ACC112 (cell line): ENCODE results near the gene SYNGR3.
"Not testable (repeated sequence)": the region's sequence is repeated elsewhere in the genome, so short reads cannot be mapped to it uniquely, and the experiment has no call there.

ENCODE experiments used
- H2AFZ ChIP-seq: fragments of 200-600 bp; sonication (generic); one replicate; pipeline ENCODE4 v1.6.0; 2017; ENCODE audit warnings: antibody characterized with exemption, low read length; ENCODE audit not compliant: unreplicated experiment
- H3K27ac ChIP-seq: fragments of 200-600 bp; sonication (generic); 2 replicates; pipeline ENCODE4 v1.5.1; 2014; ENCODE audit warnings: low read depth, mild to moderate bottlenecking, antibody characterized with exemption, low read length, moderate library complexity
- H3K27me3 ChIP-seq: fragments of 200-600 bp; sonication (generic); 2 replicates; pipeline ENCODE4 v1.6.1; 2014; ENCODE audit warnings: mild to moderate bottlenecking, antibody characterized with exemption, low read length, moderate library complexity, mixed read lengths; ENCODE audit not compliant: insufficient read depth
- H3K36me3 ChIP-seq: fragments of 200-600 bp; sonication (generic); 2 replicates; pipeline ENCODE4 v1.6.1; 2016; ENCODE audit warnings: mild to moderate bottlenecking, antibody characterized with exemption, low read length, moderate library complexity, mixed read lengths; ENCODE audit not compliant: insufficient read depth
- H3K4me1 ChIP-seq: fragments of 200-600 bp; sonication (generic); one replicate; pipeline ENCODE4 v1.6.1; 2016; ENCODE audit warnings: low read length, mixed read lengths; ENCODE audit not compliant: insufficient read depth, unreplicated experiment, control insufficient read depth
- H3K4me3 ChIP-seq: fragments of 200-600 bp; sonication (generic); 2 replicates; pipeline ENCODE4 v1.5.1; 2014; ENCODE audit warnings: mild to moderate bottlenecking, low read depth, low read length
- H3K79me2 ChIP-seq: fragments of 200-600 bp; sonication (generic); one replicate; pipeline ENCODE4 v1.6.0; 2016; ENCODE audit warnings: low read length; ENCODE audit not compliant: control insufficient read depth, unreplicated experiment, insufficient read depth

The SYNGR3 gene

GRCh38 chr16:1960665-1961630 lies 28.8 kb upstream of the SYNGR3 start:
- H3K79me2 ChIP-seq, result peaks cover 57% of the 10 kb centered on the region
- no peaks in the 10 kb centered on the region for H3K27me3 ChIP-seq
- peak overlapping the region; percentile 86 for H3K4me3 ChIP-seq
- peak overlapping the region; percentile 26; the same call in 1 of the 2 replicates for H3K27ac ChIP-seq
- peaks cover 18% of the 10 kb centered on the region; the same call in 1 of the 2 replicates for H3K36me3 ChIP-seq
- no peak overlapping the region for H2AFZ ChIP-seq
- H3K4me1 ChIP-seq, result peaks cover 26% of the 10 kb centered on the region

DNA sequence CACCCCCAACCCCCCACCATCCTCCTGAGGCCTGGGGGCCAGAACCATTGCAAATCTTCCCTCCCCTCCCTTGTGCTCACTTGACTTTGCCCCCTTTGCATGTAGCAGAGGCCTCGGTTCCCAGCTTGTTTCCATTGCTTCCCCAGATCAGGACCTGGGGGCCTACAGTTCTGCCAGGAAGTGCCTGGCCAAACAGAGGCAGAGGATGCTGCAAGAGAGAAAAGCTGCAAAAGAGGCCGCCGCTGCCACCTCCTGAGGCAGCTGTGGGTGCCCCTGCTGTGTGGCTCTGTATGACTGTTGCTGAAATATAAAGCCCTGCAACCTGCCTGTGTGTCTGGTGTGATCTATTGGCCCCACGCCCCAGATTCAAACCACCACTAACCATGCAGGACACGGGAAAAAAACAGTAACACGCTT lies 28.1 kb upstream of the SYNGR3 start:
- peaks cover 62% of the 10 kb centered on the region for H3K79me2 ChIP-seq

DNA sequence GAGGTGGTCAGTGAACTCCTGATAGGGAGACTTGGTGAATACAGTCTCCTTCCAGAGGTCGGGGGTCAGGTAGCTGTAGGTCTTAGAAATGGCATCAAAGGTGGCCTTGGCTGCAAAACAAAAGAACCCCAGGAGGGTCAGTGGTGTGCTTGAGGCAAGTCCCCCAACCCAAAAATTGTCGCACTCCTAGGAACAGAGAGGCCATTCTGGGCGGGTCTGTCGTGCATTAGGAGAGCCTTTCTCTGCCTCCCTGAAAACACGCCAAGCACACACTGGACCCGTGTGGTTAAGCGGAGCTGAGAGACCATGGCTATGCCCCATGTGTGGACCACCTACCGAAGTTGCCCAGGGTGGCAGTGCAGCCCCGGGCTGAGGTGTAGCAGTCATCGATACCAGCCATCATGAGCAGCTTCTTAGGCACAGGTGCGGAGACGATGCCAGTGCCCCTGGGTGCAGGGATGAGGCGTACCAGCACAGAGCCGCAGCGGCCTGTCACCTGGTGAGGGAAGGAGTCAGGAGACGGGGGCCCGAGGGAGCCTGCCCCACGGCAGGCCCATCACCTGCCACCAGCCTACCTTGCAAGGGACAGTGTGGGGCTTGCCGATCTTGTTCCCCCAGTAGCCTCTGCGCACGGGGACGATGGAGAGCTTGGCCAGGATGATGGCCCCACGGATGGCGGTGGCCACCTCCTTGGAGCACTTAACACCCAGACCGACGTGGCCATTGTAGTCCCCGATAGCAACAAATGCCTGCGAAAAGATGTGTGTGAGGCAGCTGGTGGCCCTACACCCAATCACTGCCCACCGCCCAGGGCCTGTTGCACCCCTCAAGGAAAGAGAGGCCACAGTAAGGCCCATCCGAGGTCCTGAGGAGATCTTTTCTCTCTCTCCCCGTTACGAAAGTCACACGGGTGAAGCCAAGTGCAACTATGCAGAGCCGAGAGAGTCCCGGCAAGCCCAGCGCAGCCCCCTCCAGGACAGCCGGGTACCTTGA lies 27.3 kb upstream of the SYNGR3 start:
- H2AFZ ChIP-seq, H3K27me3 ChIP-seq: not testable (repeated sequence)
- H3K79me2 ChIP-seq, result peaks cover 62% of the 10 kb centered on the region
- H3K27ac ChIP-seq, result 0 out of 2 replicates have a peak overlapping the region, but pooled peaks have one; percentile 88
- peaks cover 26% of the 10 kb centered on the region for H3K4me1 ChIP-seq
- H3K36me3 ChIP-seq, result peaks cover 18% of the 10 kb centered on the region; the same call in 1 of the 2 replicates
- peak overlapping the region; percentile 85 for H3K4me3 ChIP-seq

More for the DNA sequence above, 28.1 kb upstream of the SYNGR3 start:
- Histone ChIP-seq H2AFZ (no peak overlapping the region), H3K4me1 (peaks cover 26% of the 10 kb centered on the region), H3K27me3 (no peaks in the 10 kb centered on the region), H3K4me3 (no peak overlapping the region; the same call in 1 of the 2 replicates), H3K36me3 (peaks cover 18% of the 10 kb centered on the region; the same call in 1 of the 2 replicates), H3K27ac (no peak overlapping the region)

- H3K4me1 ChIP-seq, result peaks cover 26% of the 10 kb centered on the region
- H3K36me3 ChIP-seq, result peaks cover 18% of the 10 kb centered on the region; the same call in 1 of the 2 replicates
- H2AFZ ChIP-seq, result no peak overlapping the region
- H3K79me2 ChIP-seq, result peaks cover 62% of the 10 kb centered on the region
- peak overlapping the region; percentile 88 for H3K27ac ChIP-seq
- peak overlapping the region; percentile 85 for H3K4me3 ChIP-seq
- no peaks in the 10 kb centered on the region for H3K27me3 ChIP-seq
Measured at GRCh38 chr16:1963806-1964505, 25.8 kb upstream of the SYNGR3 start.

DNA sequence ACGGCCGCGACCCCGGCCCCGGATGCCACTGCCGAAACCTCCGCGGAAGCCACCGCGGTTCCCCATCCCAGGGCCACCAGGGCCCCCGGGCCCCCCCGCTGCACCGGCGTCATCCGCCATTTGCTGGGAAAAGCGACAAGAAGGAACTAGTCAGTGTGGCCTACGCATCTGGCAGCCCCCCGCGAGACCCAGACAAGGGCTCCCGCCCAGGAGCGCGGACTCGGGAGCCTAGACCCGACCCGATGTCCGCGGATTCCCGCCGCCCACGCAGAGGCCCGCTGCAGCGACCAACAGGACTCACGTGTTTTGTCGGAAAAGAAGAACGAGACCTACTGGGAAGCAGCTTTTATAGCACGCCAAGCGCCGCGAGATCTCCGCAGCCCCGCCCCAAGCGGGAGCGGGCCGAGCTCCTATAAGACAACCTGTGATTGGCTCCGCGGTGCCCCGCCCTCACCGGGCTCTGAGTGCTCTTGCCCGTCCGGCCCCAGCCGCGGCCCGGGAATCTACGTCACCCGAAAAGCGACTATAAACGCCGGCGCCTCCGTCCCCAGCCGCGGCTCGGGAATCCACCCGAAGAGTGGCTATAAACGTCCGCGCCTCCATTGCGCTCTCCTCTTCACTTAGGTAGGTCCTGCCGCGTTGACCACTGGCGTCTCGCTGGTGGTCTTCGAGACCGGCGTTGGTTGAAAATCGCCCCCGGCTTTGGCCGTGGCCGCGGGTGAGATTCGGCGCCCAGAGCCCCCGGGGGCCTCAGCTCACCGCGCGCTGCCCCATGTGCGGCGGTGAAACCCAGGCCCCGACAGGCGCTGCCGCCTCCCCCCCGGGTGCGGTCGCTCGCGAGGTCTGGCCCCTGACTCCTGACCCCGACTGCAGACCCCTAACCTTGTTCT lies 25.0 kb upstream of the SYNGR3 start, which contains the start of gene RPS2:
TSS of gene RPS2 (minus strand) at position 321 of the 890 bp plus-strand sequence. CDS start at position 120, 201 bp downstream.
- Histone ChIP-seq H3K27me3 (no peaks in the 10 kb centered on the region), H3K4me3 (peak within 1 kb of the TSS; percentile 85), H3K4me1 (peaks cover 26% of the 10 kb centered on the region), H3K36me3 (peaks cover 18% of the 10 kb centered on the region; the same call in 1 of the 2 replicates), H3K79me2 (peaks cover 60% of the 10 kb centered on the region), H2AFZ (no peak within 1 kb of the TSS), H3K27ac (peak within 1 kb of the TSS; percentile 88)

DNA sequence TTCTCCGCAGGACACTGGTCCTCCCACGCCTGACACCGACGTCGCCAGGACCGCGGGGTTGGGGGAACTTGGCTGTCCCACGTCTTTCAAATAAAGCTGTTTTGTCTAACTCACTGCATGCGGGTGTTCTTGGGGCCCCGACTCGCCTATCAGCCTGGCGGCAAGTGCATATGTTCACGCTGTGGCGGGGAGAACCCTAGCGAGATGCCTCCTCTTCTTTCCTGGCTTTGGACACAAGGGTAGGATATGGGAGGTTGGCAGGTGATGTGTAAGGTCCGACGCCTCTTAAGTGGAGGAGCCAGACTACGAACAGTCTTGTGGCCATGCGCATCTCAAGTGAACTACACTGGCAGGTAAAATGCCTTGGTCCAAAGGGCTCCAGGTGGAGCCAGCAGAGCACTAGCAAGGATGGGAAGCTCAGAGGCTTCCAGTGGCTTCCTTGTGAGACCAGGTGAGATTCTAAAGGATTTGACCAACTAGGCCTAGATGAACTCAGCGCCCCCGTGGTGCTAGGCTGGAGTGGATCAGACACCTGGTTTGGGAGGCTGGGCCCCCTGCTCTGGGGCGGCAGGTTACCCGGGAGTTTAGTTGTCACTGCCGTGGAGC lies 24.3 kb upstream of the SYNGR3 start:
- Histone ChIP-seq H2AFZ (no peak overlapping the region), H3K27ac (peak overlapping the region; percentile 84), H3K4me3 (peak overlapping the region; percentile 85), H3K36me3 (peaks cover 18% of the 10 kb centered on the region; the same call in 1 of the 2 replicates), H3K4me1 (peaks cover 23% of the 10 kb centered on the region), H3K79me2 (peaks cover 52% of the 10 kb centered on the region), H3K27me3 (no peaks in the 10 kb centered on the region)

DNA sequence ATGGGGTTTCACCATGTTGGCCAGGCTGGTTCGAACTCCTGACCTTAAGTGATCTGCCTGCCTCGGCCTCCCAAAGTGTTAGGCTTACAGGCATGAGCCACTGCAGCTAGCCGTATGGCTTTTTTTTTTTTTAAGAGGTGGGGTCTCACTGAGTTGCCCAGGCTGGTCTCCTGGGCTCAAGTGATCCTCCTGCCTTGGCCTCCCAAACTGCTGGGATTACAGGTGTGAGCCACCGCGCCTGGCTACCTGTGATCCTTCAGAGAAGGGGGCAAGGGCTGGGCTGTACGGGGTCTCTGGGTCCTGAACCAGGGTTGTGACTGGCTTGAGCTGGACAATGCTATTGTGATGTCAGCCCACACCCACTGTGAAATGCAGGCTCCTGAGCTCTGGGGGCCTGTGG lies 23.3 kb upstream of the SYNGR3 start, which contains the start of gene RNF151:
TSS of gene RNF151 (plus strand) at position 397 of the 400 bp plus-strand sequence. CDS start 26 bp downstream, outside the sequence.
- peaks cover 49% of the 10 kb centered on the region for H3K79me2 ChIP-seq
- 0 out of 2 replicates have a peak within 1 kb of the TSS, but pooled peaks have one; percentile 84 for H3K27ac ChIP-seq
- H2AFZ ChIP-seq, result no peak within 1 kb of the TSS
- peaks cover 18% of the 10 kb centered on the region for H3K4me1 ChIP-seq
- H3K4me3 ChIP-seq, result peak within 1 kb of the TSS; percentile 85
- peaks cover 18% of the 10 kb centered on the region; the same call in 1 of the 2 replicates for H3K36me3 ChIP-seq
- H3K27me3 ChIP-seq, result no peaks in the 10 kb centered on the region

DNA sequence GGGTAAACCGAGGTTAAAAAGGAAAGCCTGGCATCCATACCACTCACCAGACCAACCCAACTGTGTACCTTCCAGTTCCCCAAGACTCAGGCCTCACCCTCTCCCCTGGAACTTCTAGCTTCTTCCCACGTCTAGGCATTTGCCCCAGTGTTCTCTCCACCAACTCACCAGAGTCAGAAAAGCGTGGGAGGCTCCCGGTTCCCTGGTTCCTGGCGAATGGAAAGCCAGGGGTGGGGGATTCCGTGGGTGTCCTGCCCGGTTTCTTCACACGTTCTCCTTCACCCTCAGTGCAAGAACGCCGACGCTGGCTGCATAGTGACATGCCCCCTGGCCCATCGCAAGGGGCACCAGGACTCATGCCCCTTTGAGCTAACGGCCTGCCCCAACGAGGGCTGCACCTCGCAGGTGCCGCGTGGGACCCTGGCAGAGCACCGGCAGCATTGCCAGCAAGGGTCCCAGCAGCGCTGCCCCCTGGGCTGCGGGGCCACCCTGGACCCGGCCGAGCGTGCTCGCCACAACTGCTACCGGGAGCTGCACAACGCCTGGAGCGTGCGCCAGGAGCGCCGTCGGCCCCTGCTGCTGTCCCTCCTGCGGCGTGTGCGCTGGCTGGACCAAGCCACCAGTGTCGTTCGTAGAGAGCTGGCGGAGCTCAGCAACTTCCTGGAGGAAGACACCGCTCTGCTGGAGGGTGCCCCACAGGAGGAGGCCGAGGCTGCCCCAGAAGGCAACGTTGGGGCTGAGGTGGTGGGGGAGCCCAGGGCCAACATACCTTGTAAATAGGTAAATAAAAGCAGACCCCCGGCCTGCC lies 21.4 kb upstream of the SYNGR3 start:
- H3K27me3 ChIP-seq, result no peaks in the 10 kb centered on the region
- peaks cover 10% of the 10 kb centered on the region for H3K4me1 ChIP-seq
- no peak overlapping the region for H3K4me3 ChIP-seq
- H3K79me2 ChIP-seq, result peaks cover 44% of the 10 kb centered on the region
- H3K27ac ChIP-seq, result no peak overlapping the region
- peaks cover 8% of the 10 kb centered on the region; the same call in 1 of the 2 replicates for H3K36me3 ChIP-seq
- H2AFZ ChIP-seq, result no peak overlapping the region
